Measurements from ENCODE around the gene FGF12.

- TF ChIP-seq CTCF (IDR thresholded peaks at IDR 0.05) (no peak), POLR2A (IDR thresholded peaks at IDR 0.05) (no peak)
Measured at GRCh38 chr3:192621909-192622308, 105.4 kb downstream of the FGF12 start.
